HCT116 (cell line): Measurements from ENCODE around the gene NDC1. TPM values are rescaled to one million over a fixed set of nuclear protein-coding genes. Genes with fewer than 3 reads are reported as not detected.

Source experiments
- ATAC-seq: fragments of 200-7000 bp; cut with Tn5 transposase; 2 replicates; pipeline ENCODE4 v1.9.1; 2020; ENCODE audit warnings: mild to moderate bottlenecking, moderate library complexity
- BruUV-seq: library from RNA; stranded (reverse); fragments of 400-500 nt; replicated peaks from 2 replicates; lab custom pipeline; 2021; lab: Mats Ljungman, UMichigan
- CTCF ChIA-PET: fragments of 300-600 bp; sonication (Branson Sonifier 250); formaldehyde crosslinking; loops from one replicate; lab custom pipeline; 2021; ENCODE audit warnings: antibody characterized with exemption; lab: Charles Lee
- POLR2A ChIA-PET: fragments of 300-600, 350-600 bp; sonication (Branson Sonifier 250); formaldehyde crosslinking; loops from one replicate; lab custom pipeline; 2021; ENCODE audit warnings: antibody characterized with exemption; lab: Charles Lee
- RAD21 ChIA-PET, 2 experiments: fragments of 300-600 bp; sonication (Branson Sonifier 250); formaldehyde crosslinking; loops; one replicate each; lab custom pipeline; 2023; ENCODE audit warnings: low total read pairs in 2 of 2; ENCODE audit not compliant: uncharacterized antibody in 2 of 2, unreplicated experiment in 2 of 2, low non-redundant PET in 1 of 2; lab: Charles Lee
- DNase-seq: peaks from one replicate; pipeline ENCODE4 v3.0.0-alpha.2; 2010; ENCODE audit warnings: low read depth, low spot score
- H2AFZ ChIP-seq: fragments of 200-600 bp; shearing (Covaris generic), sonication (generic); 2 replicates; pipeline ENCODE4 v1.6.1; 2017; ENCODE audit warnings: low read depth, mixed run types, mixed read lengths, antibody characterized with exemption, low read length; ENCODE audit not compliant: poor library complexity, severe bottlenecking
- H3K27ac ChIP-seq: 2 replicates; pipeline ENCODE4 v1.5.1; 2012; ENCODE audit warnings: low read depth, low read length
- H3K27me3 ChIP-seq: fragments of 200-600 bp; sonication (generic); 2 replicates; pipeline ENCODE4 v1.6.1; 2016; ENCODE audit warnings: mixed run types, low read length, mixed read lengths; ENCODE audit not compliant: insufficient read depth
- H3K36me3 ChIP-seq, 2 experiments: fragments of 200-500 bp in 1 of 2; fragments of 200-600 bp in 1 of 2; sonication (Bioruptor generic) in 1 of 2; sonication (generic) in 1 of 2; 2 replicates each; pipeline versions ENCODE4 v1.5.1 to v1.6.1; 2014 to 2016; ENCODE audit warnings: low read length in 2 of 2, inconsistent platforms in 1 of 2, mixed read lengths in 1 of 2, mixed run types in 1 of 2; ENCODE audit not compliant: insufficient read depth in 2 of 2, control insufficient read depth in 1 of 2
- H3K4me1 ChIP-seq, 2 experiments: fragments of 200-600 bp in 1 of 2; sonication (generic) in 1 of 2; 2 replicates each; pipeline versions ENCODE4 v1.5.1 to v1.6.1; 2012 to 2017; ENCODE audit warnings: low read length in 2 of 2, inconsistent platforms in 1 of 2, mild to moderate bottlenecking in 1 of 2, mixed read lengths in 1 of 2, mixed run types in 1 of 2, moderate library complexity in 1 of 2; ENCODE audit not compliant: insufficient read depth in 2 of 2, control insufficient read depth in 1 of 2
- H3K4me2 ChIP-seq: fragments of 200-600 bp; sonication (generic); 2 replicates; pipeline ENCODE4 v1.6.1; 2017; ENCODE audit warnings: mixed run types, low read length, mixed read lengths
- H3K4me3 ChIP-seq, 2 experiments: fragments of 200-600 bp in 1 of 2; sonication (generic) in 1 of 2; replicated peaks in 1 of 2; 2 replicates each; pipeline ENCODE4 v1.5.1; 2011 to 2016; ENCODE audit warnings: low read length in 2 of 2, control low read depth in 1 of 2, low read depth in 1 of 2, mild to moderate bottlenecking in 1 of 2, mixed read lengths in 1 of 2, mixed run types in 1 of 2
- H3K79me2 ChIP-seq: fragments of 200-600 bp; sonication (generic); 2 replicates; pipeline ENCODE4 v1.6.1; 2017; ENCODE audit warnings: mild to moderate bottlenecking, mixed run types, low read length, moderate library complexity, mixed read lengths; ENCODE audit not compliant: insufficient read depth
- H3K9ac ChIP-seq: fragments of 200-600 bp; sonication (generic); 2 replicates; pipeline ENCODE4 v1.6.1; 2016; ENCODE audit warnings: low read length, mixed read lengths
- H3K9me2 ChIP-seq: fragments of 200-600 bp; sonication (generic), shearing (Covaris generic); 2 replicates; pipeline ENCODE4 v1.6.1; 2017; ENCODE audit warnings: mixed run types, mild to moderate bottlenecking, moderate library complexity; ENCODE audit not compliant: insufficient read depth
- H3K9me3 ChIP-seq, 2 experiments: fragments of 200-500 bp in 1 of 2; fragments of 200-600 bp in 1 of 2; sonication (Bioruptor generic) in 1 of 2; sonication (generic) in 1 of 2; 2 replicates each; pipeline ENCODE4 v1.6.1; 2014 to 2017; ENCODE audit warnings: low read length in 2 of 2, mixed read lengths in 2 of 2, inconsistent platforms in 1 of 2, low read depth in 1 of 2, mild to moderate bottlenecking in 1 of 2, mixed run types in 1 of 2, moderate library complexity in 1 of 2; ENCODE audit not compliant: control insufficient read depth in 1 of 2, insufficient read depth in 1 of 2
- H4K20me1 ChIP-seq: fragments of 200-600 bp; sonication (generic), shearing (Covaris generic); 2 replicates; pipeline ENCODE4 v1.6.1; 2017; ENCODE audit warnings: mixed run types, mild to moderate bottlenecking, moderate library complexity; ENCODE audit not compliant: insufficient read depth
- CEBPB ChIP-seq: IDR thresholded peaks from 2 replicates; pipeline ENCODE4 v1.6.1; 2012; ENCODE audit warnings: low read depth
- EGR1 ChIP-seq: IDR thresholded peaks from 2 replicates; pipeline ENCODE4 v1.6.1; 2012; ENCODE audit warnings: low read depth
- EZH2phosphoT487 ChIP-seq: fragments of 200-600 bp; IDR thresholded peaks from 2 replicates; pipeline ENCODE4 v1.6.1; 2018; ENCODE audit warnings: antibody characterized with exemption, borderline replicate concordance
- JUND ChIP-seq: IDR thresholded peaks from 2 replicates; pipeline ENCODE4 v1.6.1; 2012
- POLR2A ChIP-seq: IDR thresholded peaks from 2 replicates; pipeline ENCODE4 v1.7.0; 2011; ENCODE audit warnings: borderline replicate concordance; ENCODE audit not compliant: insufficient read depth, insufficient read length; ENCODE audit errors: extremely low read depth
- POLR2AphosphoS5 ChIP-seq: IDR thresholded peaks from 2 replicates; pipeline ENCODE4 v1.6.1; 2011; ENCODE audit warnings: mild to moderate bottlenecking, low read depth, low read length, moderate library complexity
- SIN3A ChIP-seq: IDR thresholded peaks from 2 replicates; pipeline ENCODE4 v1.6.1; 2012; ENCODE audit warnings: low read depth
- SP1 ChIP-seq: IDR thresholded peaks from 2 replicates; pipeline ENCODE4 v1.6.1; 2012; ENCODE audit warnings: low read depth
- TCF7L2 ChIP-seq: IDR thresholded peaks from 2 replicates; pipeline ENCODE4 v1.7.0; 2011; ENCODE audit warnings: borderline replicate concordance, inconsistent platforms; ENCODE audit not compliant: insufficient read depth, insufficient read length; ENCODE audit errors: extremely low read depth
- YY1 ChIP-seq: IDR thresholded peaks from 2 replicates; pipeline ENCODE4 v1.6.1; 2011; ENCODE audit warnings: low read length, low read depth, moderate library complexity, mild to moderate bottlenecking; ENCODE audit not compliant: insufficient replicate concordance; ENCODE audit errors: extremely low read depth
- ZBTB33 ChIP-seq: IDR thresholded peaks from 2 replicates; pipeline ENCODE4 v1.6.1; 2011; ENCODE audit warnings: mild to moderate bottlenecking, low read length, moderate library complexity; ENCODE audit not compliant: insufficient replicate concordance; ENCODE audit errors: extremely low read depth
- ZNF274 ChIP-seq: fragments of 200-500 bp; sonication (Bioruptor generic); IDR thresholded peaks from 2 replicates; pipeline ENCODE4 v1.6.1; 2014; ENCODE audit warnings: mild to moderate bottlenecking, low read depth, low read length, inconsistent platforms
- intact Hi-C: fragments of 100-400 bp; cut with micrococcal nuclease; formaldehyde crosslinking; loops from 2 replicates; pipeline ENCODE4 v1.10.0; 2022
- total RNA-seq: library from RNA; stranded (reverse); gene quantifications from one replicate; pipeline ENCODE4 v1.2.1, GENCODE V29; 2021; ENCODE audit not compliant: unreplicated experiment
- TF ChIP-seq, protein P1 (sequence below), 3 experiments: fragments of 200-600 bp in 1 of 3; sonication (generic) in 1 of 3; IDR thresholded peaks in 2 of 3; conservative IDR thresholded peaks in 1 of 3; 2 replicates each; pipeline ENCODE4 v1.5.1; 2012 to 2017; ENCODE audit warnings: low read depth in 2 of 3, low read length in 2 of 3, antibody characterized with exemption in 1 of 3, borderline replicate concordance in 1 of 3, control low read depth in 1 of 3, mild to moderate bottlenecking in 1 of 3, mixed read lengths in 1 of 3, mixed run types in 1 of 3, moderate library complexity in 1 of 3; ENCODE audit not compliant: insufficient read depth in 1 of 3

Gene NDC1
- total RNA-seq, 1 experiment from 2014 or later: 54.7 TPM

DNA sequence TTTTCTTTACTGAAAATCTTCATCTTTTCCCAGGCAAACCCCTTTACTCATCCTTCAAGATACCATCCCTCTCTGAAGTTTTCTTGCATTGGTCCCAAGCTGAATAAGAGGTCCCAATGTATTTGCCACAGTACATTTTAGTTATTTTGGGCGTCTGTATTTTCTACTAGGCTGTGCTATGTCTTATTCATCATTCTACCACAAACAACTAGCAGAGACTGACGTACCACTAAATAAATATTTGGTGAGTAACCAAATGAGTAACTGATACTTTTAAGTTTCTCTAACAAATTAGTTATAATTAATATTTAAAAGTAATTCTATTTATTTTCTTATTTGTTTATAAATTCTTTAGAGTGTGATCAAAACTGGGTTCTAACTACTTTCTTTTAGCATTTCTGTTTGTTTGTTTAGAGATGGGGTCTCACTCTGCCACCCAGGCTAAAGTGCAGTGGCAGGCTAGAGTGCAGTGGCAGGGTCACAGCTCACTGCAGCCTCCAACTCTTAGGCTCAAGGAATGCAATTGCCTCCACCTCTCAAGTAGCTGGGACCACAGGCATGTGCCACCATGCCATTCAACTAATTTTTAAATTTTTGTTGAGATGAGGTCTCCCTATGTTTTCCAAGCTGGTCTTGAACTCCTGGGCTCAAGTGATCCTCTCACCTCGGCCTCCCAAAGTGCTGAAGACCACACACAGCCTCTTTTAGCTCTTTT is 33.1 kb downstream of the NDC1 start:
- POLR2A ChIA-PET: no interaction called here
- Histone ChIP-seq H3K79me2 (peaks cover 26% of the 10 kb centered on the region), H3K27me3 (no peaks in the 10 kb centered on the region), H3K4me1 (no peaks in the 10 kb centered on the region), H3K4me3 (no peak overlapping the region), H3K9me2 (no peaks in the 10 kb centered on the region), H3K36me3 (peaks cover 28 to 52% of the 10 kb centered on the region in 2 experiments), H3K9ac (no peak overlapping the region), H3K27ac (no peak overlapping the region), H2AFZ (no peak overlapping the region), H4K20me1 (no peaks in the 10 kb centered on the region), H3K9me3 (no peaks in the 10 kb centered on the region), H3K4me2 (no peak overlapping the region)
- intact Hi-C loops: no loop called here
- no peak for ATAC-seq
- TF ChIP-seq YY1 (no peak), JUND (no peak), POLR2AphosphoS5 (no peak), EGR1 (no peak), ZBTB33 (no peak), SP1 (no peak), CEBPB (no peak), ZNF274 (no peak), EZH2phosphoT487 (no peak), POLR2A (no peak), SIN3A (no peak), TCF7L2 (no peak)
- TF ChIP-seq, protein P1, sequence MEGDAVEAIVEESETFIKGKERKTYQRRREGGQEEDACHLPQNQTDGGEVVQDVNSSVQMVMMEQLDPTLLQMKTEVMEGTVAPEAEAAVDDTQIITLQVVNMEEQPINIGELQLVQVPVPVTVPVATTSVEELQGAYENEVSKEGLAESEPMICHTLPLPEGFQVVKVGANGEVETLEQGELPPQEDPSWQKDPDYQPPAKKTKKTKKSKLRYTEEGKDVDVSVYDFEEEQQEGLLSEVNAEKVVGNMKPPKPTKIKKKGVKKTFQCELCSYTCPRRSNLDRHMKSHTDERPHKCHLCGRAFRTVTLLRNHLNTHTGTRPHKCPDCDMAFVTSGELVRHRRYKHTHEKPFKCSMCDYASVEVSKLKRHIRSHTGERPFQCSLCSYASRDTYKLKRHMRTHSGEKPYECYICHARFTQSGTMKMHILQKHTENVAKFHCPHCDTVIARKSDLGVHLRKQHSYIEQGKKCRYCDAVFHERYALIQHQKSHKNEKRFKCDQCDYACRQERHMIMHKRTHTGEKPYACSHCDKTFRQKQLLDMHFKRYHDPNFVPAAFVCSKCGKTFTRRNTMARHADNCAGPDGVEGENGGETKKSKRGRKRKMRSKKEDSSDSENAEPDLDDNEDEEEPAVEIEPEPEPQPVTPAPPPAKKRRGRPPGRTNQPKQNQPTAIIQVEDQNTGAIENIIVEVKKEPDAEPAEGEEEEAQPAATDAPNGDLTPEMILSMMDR (IDR thresholded peaks at IDR 0.05 in 2 of 3, conservative IDR thresholded peaks at IDR 0.05 in 1 of 3; ENCODE audit: borderline replicate concordance in 1 of 3, insufficient read depth in 1 of 3, low read depth in 2 of 3, low read length in 2 of 3): no peak
- no peak for DNase-seq
- RAD21 ChIA-PET: no interaction called here
- BruUV-seq: no TSS peak
- CTCF ChIA-PET: no interaction called here
